Spleen (tissue), 7 donors: ENCODE data around the gene PRKCSH.

Source experiments
- CTCF ChIP-seq, 11 experiments: fragments of 200-600 bp in 7 of 11; fragments of 450-650 bp in 4 of 11; sonication (generic) in 4 of 11; IDR thresholded peaks in 8 of 11; conservative IDR thresholded peaks in 3 of 11; 1 replicate in 7 of 11; 2 replicates in 4 of 11; pipeline versions ENCODE4 v1.4.0 to v1.8.0; 2016 to 2021; ENCODE audit warnings: antibody characterized with exemption in 11 of 11, inconsistent platforms in 4 of 11, mild to moderate bottlenecking in 1 of 11
- POLR2A ChIP-seq, 3 donors: fragments of 450-650 bp; IDR thresholded peaks; one replicate each; pipeline ENCODE4 v1.5.1; 2017; ENCODE audit warnings: antibody characterized with exemption in 3 of 3, mild to moderate bottlenecking in 1 of 3
- POLR2AphosphoS5 ChIP-seq, 3 donors: sonication (generic); formaldehyde crosslinking; IDR thresholded peaks; one replicate each; pipeline ENCODE4 v1.5.1; 2017; ENCODE audit warnings: antibody characterized with exemption in 3 of 3
- donor health status: DM: no; HTN: no; CAD: no; lungs with moderate emphysema.
- donor health status: DM: no; HTN: no; CAD: no.
- donor health status: DM: no; HTN: no; CAD: no.

GRCh38 chr19:11496391-11497163, 61.1 kb downstream of the PRKCSH start:
- TF ChIP-seq POLR2A (IDR thresholded peaks at IDR 0.05) (no peak), CTCF (IDR thresholded peaks at IDR 0.05 in 8 of 11, conservative IDR thresholded peaks at IDR 0.05 in 3 of 11) (peak in 10 of 11 experiments; percentile 32 to 82 (median 66)), POLR2AphosphoS5 (IDR thresholded peaks at IDR 0.05) (no peak)
